NT2/D1 (cell line): ENCODE measurements around the gene NTF3.

Experiments
- YY1 ChIP-seq: IDR thresholded peaks from 2 replicates; pipeline ENCODE4 v1.6.1; 2011; ENCODE audit not compliant: insufficient read length, insufficient read depth
- ZNF274 ChIP-seq: IDR thresholded peaks from 2 replicates; pipeline ENCODE4 v1.6.1; 2011; ENCODE audit warnings: mild to moderate bottlenecking, low read depth, low read length

GRCh38 chr12:5453466-5453865 is 21.6 kb downstream of the NTF3 start:
- TF ChIP-seq YY1 (no peak), ZNF274 (no peak)
